Measurements from ENCODE around the gene NT5M.

NT5M gene

DNA sequence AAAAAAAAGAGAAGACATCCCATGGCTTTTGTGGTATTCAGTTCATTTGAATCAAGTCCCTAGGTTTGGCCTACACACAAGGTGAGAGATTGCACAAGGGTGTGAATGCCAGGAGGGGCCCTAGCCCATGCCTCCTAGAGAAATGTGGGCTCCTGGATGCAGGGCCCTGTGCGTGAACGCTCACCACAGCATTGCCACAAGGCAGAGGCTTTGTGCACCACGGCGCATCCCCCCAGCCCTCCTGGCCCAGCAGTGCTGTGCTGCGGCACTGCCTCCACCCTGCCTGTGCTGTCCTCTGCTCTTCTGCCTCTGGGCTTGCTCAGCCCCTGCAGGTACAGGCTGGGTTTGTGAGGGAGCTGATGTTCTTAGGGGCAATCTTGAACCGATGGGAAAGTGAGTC lies 92.7 kb downstream of the NT5M start:
- no peak for DNase-seq

Measured in NCI-H1048 (cell line).